Stomach (tissue), 9 donors: Measurements from ENCODE around the gene GDF2. TPM values are rescaled to one million over a fixed set of nuclear protein-coding genes. Genes with fewer than 3 reads are reported as not detected.
A peak's percentile ranks its signal among the peaks of the same experiment; 100 is the strongest.

Experiments
- DNase-seq, 2 donors: peaks; one replicate each; pipeline versions ENCODE4 v3.0.0 to v3.0.0-alpha.2; 2013 to 2019
- H3K27ac ChIP-seq, 5 donors: fragments of 200-600 bp in 4 of 5; sonication (generic) in 4 of 5; one replicate each; pipeline ENCODE4 v1.5.1; 2013 to 2019; ENCODE audit warnings: mild to moderate bottlenecking in 1 of 5, moderate library complexity in 1 of 5
- H3K27me3 ChIP-seq, 3 donors: fragments of 200-600 bp; sonication (generic); one replicate each; pipeline ENCODE4 v1.5.1; 2017 to 2019; ENCODE audit warnings: mixed run types in 1 of 3
- H3K36me3 ChIP-seq, 4 donors: fragments of 200-600 bp; sonication (generic); 1 replicate in 3 of 4; 2 replicates in 1 of 4; pipeline ENCODE4 v1.5.1; 2016 to 2019
- H3K4me1 ChIP-seq, 4 donors: fragments of 200-600 bp; sonication (generic); one replicate each; pipeline ENCODE4 v1.5.1; 2016 to 2019
- H3K4me3 ChIP-seq, 4 donors: fragments of 200-600 bp; sonication (generic) in 3 of 4; one replicate each; pipeline ENCODE4 v1.5.1; 2016 to 2019; ENCODE audit warnings: mild to moderate bottlenecking in 1 of 4
- H3K9me3 ChIP-seq, 4 donors: fragments of 200-600 bp; sonication (generic); one replicate each; pipeline ENCODE4 v1.5.1; 2016 to 2019
- EP300 ChIP-seq: sonication (generic); formaldehyde crosslinking; IDR thresholded peaks from one replicate; pipeline ENCODE4 v1.6.1; 2017; ENCODE audit warnings: antibody characterized with exemption
- POLR2A ChIP-seq, 4 donors: fragments of 450-650 bp; IDR thresholded peaks; one replicate each; pipeline ENCODE4 v1.6.1; 2016; ENCODE audit warnings: antibody characterized with exemption in 4 of 4, control low read depth in 2 of 4, mild to moderate bottlenecking in 1 of 4, moderate library complexity in 1 of 4
- POLR2AphosphoS5 ChIP-seq, 3 donors: sonication (generic); formaldehyde crosslinking; IDR thresholded peaks; one replicate each; pipeline ENCODE4 v1.6.1; 2016; ENCODE audit warnings: antibody characterized with exemption in 3 of 3
- WGBS, 5 donors: extraction: QIAGEN DNeasy Blood & Tissue Kit in 3 of 5; methylation state at CpG; one replicate each; pipeline versions ENCODE4 v1.1.5 to v1.1.7; 2013 to 2018; 5-methylcytosine and 5-hydroxymethylcytosine counted together
- intact Hi-C: fragments of 100-400 bp; cut with DNase I; formaldehyde crosslinking; loops from one replicate; pipeline ENCODE4 v1.15.1; 2023; ENCODE audit warnings: low total_unique reads
- polyA plus RNA-seq, 3 donors: library from polyadenylated mRNA; stranded (reverse); fragments of 200-250 nt; gene quantifications; one replicate each; pipeline ENCODE4 v1.2.3, GENCODE V29; 2013
- total RNA-seq, 5 donors: library from RNA; depleted of rRNA; stranded (reverse); fragments of >200 nt; gene quantifications; one replicate each; pipeline versions ENCODE4 v1.1.0 to v1.2.3, GENCODE V29; 2014 to 2016
- TF ChIP-seq, protein P1 (sequence below), 7 experiments: fragments of 450-650 bp in 4 of 7; fragments of 200-600 bp in 3 of 7; sonication (generic) in 3 of 7; IDR thresholded peaks; one replicate each; pipeline ENCODE4 v1.5.1; 2016 to 2019; ENCODE audit warnings: antibody characterized with exemption in 7 of 7, control low read depth in 2 of 7, mild to moderate bottlenecking in 1 of 7
- donor health status: healthy with polysubstance abuse.
- donor health status: Bipolar disorder and iron deficiency.
- donor health status: healthy.

The GDF2 gene
- total and polyA plus RNA-seq, 8 donors, result not detected

DNA sequence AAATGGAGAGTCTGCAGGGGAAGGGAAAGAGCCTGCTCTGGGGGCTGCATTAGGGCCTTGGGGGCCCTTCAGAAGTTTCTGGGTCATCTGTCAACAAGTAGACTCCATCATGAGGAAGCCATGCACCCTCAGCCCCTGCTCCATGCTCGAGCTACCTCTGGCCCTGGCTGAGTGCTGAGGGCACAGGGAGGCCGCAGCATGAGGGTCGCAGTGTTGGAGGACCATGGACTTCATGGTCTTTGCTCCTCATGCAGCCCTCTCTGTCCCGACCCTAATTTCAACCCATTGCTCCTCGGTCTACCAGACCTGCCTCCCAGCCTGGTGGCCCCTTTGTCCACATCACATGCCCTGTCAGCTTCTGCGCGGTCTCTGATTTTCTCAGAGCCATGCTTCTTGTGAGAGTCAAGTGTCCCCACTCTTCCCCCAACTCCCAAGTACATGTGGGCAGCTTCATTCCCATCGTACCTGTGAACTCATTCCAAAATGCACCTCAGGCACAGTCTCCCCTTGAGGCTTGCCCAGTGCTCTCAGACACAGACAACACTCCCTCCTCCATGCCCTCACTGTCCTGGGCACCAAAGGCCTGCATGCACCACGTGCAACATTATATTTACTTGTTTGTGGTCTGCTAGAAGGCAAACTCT, 47.1 kb downstream of the GDF2 start:
- Histone ChIP-seq H3K4me1 (peaks cover 0 to 2% (median under 1%) of the 10 kb centered on the region in 4 donors), H3K27me3 (no peaks in the 10 kb centered on the region), H3K27ac (no peak overlapping the region), H3K36me3 (no peaks in the 10 kb centered on the region), H3K9me3 (no peaks in the 10 kb centered on the region), H3K4me3 (no peak overlapping the region)
- DNase-seq, result peak in 1 of 2 donors; percentile 8
- TF ChIP-seq, protein P1, sequence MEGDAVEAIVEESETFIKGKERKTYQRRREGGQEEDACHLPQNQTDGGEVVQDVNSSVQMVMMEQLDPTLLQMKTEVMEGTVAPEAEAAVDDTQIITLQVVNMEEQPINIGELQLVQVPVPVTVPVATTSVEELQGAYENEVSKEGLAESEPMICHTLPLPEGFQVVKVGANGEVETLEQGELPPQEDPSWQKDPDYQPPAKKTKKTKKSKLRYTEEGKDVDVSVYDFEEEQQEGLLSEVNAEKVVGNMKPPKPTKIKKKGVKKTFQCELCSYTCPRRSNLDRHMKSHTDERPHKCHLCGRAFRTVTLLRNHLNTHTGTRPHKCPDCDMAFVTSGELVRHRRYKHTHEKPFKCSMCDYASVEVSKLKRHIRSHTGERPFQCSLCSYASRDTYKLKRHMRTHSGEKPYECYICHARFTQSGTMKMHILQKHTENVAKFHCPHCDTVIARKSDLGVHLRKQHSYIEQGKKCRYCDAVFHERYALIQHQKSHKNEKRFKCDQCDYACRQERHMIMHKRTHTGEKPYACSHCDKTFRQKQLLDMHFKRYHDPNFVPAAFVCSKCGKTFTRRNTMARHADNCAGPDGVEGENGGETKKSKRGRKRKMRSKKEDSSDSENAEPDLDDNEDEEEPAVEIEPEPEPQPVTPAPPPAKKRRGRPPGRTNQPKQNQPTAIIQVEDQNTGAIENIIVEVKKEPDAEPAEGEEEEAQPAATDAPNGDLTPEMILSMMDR (IDR thresholded peaks at IDR 0.05), result no peak
- no peak for TF ChIP-seq POLR2A (IDR thresholded peaks at IDR 0.05)
- TF ChIP-seq EP300, result no peak
- no peak for TF ChIP-seq POLR2AphosphoS5 (IDR thresholded peaks at IDR 0.05)
- intact Hi-C loops, result no loop called here
- WGBS, 5 donors, result 72 to 82% (median 78%) methylated on average over 9 of the region's 9 CpGs

DNA sequence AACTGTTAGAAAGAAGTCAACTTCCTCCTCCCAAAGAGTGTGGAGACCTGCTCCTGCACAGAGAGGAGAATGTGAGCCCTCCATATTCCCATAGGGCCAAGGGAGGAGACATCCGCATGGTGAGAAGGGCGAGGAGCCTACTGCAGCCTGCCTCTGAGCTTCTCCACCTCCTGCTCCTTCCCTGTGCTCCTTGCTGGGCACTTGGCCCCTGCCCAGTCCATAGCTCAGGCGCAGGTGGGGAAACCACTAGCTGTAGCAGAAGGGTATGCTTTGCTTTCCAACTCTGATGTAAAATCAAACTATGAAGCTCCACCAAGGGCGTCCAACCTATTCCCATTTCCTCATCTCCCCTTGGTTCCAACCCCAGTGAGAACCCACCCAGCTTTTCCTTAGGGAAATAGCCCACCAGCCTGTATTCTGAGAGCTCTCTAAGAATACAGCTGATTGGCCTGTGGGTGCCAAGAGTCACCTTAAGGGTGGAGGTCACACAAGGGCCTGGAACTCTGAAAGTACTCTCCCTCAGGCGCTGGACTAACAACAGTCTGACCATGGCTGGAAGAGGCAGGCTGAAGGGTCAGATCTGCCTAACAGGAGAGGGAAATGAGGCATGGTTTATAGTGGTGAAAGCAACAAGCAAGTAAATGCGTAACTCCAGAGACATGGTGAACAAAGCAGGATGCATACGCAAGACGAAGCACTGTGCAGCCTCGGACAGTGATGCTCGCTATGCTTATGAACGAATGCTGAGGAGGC, 47.9 kb downstream of the GDF2 start:
- WGBS, 5 donors, result 90 to 97% (median 96%) methylated on average over 11 of the region's 11 CpGs
- H3K9me3 ChIP-seq, result no peaks in the 10 kb centered on the region
- DNase-seq, result peak in 1 of 2 donors; percentile 13
- H3K4me3 ChIP-seq, result no peak overlapping the region
- TF ChIP-seq, protein P1 (IDR thresholded peaks at IDR 0.05), result no peak
- TF ChIP-seq POLR2A (IDR thresholded peaks at IDR 0.05), result no peak
- no peak for TF ChIP-seq EP300
- no peak for TF ChIP-seq POLR2AphosphoS5 (IDR thresholded peaks at IDR 0.05)
- H3K27me3 ChIP-seq, result no peaks in the 10 kb centered on the region
- H3K36me3 ChIP-seq, result no peaks in the 10 kb centered on the region
- H3K4me1 ChIP-seq, result peaks cover 0 to 10% (median 5%) of the 10 kb centered on the region in 4 donors
- intact Hi-C loops, result no loop called here
- H3K27ac ChIP-seq, result no peak overlapping the region

DNA sequence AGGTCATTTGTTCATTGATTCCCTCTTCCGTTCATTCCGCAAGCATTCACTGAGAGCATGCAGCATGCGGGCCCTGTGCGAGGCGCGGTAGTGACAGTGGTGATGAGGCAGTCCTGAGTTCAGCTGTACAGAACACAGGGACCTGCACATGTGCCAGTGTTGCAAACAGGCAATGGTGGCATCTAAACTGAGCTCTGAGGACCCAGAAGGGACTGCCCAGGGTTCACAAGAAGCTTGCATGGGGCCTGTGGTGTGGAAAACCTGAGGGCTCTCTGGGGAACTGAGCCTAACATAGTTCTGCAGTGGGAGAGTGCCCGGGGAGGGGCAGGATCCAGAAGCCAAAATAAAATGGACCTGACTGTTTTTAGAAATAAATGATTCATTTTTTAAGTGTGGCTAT, 48.6 kb downstream of the GDF2 start:
- Histone ChIP-seq H3K4me1 (peaks cover 0 to 12% (median 5%) of the 10 kb centered on the region in 4 donors), H3K9me3 (no peaks in the 10 kb centered on the region), H3K27me3 (no peaks in the 10 kb centered on the region), H3K36me3 (no peaks in the 10 kb centered on the region), H3K4me3 (no peak overlapping the region), H3K27ac (no peak overlapping the region)
- peak in 1 of 2 donors; percentile 10 for DNase-seq
- intact Hi-C loops, result no loop called here
- TF ChIP-seq, protein P1 (IDR thresholded peaks at IDR 0.05), result no peak
- no peak for TF ChIP-seq POLR2A (IDR thresholded peaks at IDR 0.05)
- no peak for TF ChIP-seq POLR2AphosphoS5 (IDR thresholded peaks at IDR 0.05)
- no peak for TF ChIP-seq EP300
- 92 to 96% (median 95%) methylated on average over 7 of the region's 7 CpGs for WGBS, 5 donors

DNA sequence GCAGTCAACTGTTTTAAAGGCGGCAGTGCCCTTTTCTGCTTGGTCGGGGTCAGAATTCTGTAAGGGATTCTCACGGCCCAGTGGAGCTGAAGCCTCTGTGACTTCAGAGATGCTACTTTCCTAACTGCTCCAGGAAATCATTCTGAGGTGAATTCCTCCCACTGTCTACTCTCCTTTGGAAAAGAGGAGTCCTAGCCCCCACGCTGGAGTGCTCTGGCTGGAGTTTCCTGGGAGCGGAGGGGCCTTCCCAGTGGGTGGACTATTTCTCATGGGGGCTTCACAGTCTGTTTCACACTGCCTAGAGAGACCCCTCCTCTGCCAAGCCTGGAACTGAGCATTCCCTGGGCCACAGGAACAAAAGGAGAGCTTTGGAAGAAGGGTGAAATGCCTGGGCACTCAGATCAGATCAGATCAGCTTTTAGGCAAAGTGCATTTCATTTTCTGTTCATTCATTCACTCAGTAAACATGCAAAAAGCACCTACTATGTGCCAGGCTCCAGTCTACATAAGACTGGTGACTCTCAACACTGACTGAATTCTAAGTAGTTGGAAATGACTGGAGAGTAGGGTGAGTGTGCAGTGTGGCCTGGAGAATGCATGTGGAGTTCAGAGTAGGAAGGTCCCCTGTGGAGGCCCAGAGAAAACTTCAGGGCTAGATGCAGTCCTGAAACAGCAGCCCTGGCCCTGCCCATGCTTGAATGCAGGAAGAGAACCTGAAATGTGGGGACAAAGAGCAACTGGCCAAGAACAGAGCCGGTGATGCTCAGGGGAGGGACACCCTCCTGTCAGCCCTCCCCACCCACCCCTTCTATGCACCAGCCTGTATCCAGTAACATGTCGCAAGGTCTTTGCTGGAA, 49.6 kb downstream of the GDF2 start:
- H3K27me3 ChIP-seq, result peaks cover 0 to 9% (median 0%) of the 10 kb centered on the region in 3 donors
- H3K27ac ChIP-seq, result no peak overlapping the region
- peaks cover 0 to 13% (median 6%) of the 10 kb centered on the region in 4 donors for H3K4me1 ChIP-seq
- intact Hi-C loops, result no loop called here
- peak in 1 of 2 donors; percentile 13 for DNase-seq
- H3K9me3 ChIP-seq, result no peaks in the 10 kb centered on the region
- TF ChIP-seq EP300 (no peak), POLR2A (IDR thresholded peaks at IDR 0.05) (no peak), POLR2AphosphoS5 (IDR thresholded peaks at IDR 0.05) (no peak)
- TF ChIP-seq, protein P1 (IDR thresholded peaks at IDR 0.05), result no peak
- H3K4me3 ChIP-seq, result no peak overlapping the region
- 79 to 91% (median 87%) methylated on average over 7 of the region's 7 CpGs for whole genome bisulfite sequencing, 5 donors
- no peaks in the 10 kb centered on the region for H3K36me3 ChIP-seq
